Tibial artery (tissue), 4 donors: Measurements from ENCODE around the gene TEX36.
"Not testable (repeated sequence)": the region's sequence is repeated elsewhere in the genome, so short reads cannot be mapped to it uniquely, and the experiment has no call there.

Experiments used
- DNase-seq, 2 donors: peaks; one replicate each; pipeline ENCODE4 v3.0.0-alpha.2; 2019
- H3K27ac ChIP-seq, 2 donors: fragments of 200-600 bp; sonication (generic) in 1 of 2; 1 replicate in 1 of 2; 2 replicates in 1 of 2; pipeline ENCODE4 v1.5.1; 2018 to 2019; ENCODE audit warnings: mild to moderate bottlenecking in 1 of 2
- H3K27me3 ChIP-seq, 2 donors: fragments of 200-600 bp; sonication (generic) in 1 of 2; one replicate each; pipeline versions ENCODE4 v1.5.1 to v1.6.0; 2016 to 2019
- H3K36me3 ChIP-seq, 3 donors: fragments of 200-600 bp; sonication (generic) in 2 of 3; one replicate each; pipeline ENCODE4 v1.5.1; 2016 to 2019; ENCODE audit warnings: mild to moderate bottlenecking in 2 of 3
- H3K4me1 ChIP-seq, 4 donors: fragments of 200-600 bp; sonication (generic) in 2 of 4; 1 replicate in 3 of 4; 2 replicates in 1 of 4; pipeline ENCODE4 v1.5.1; 2016 to 2019
- H3K4me3 ChIP-seq, 2 donors: fragments of 200-600 bp; sonication (generic) in 1 of 2; 1 replicate in 1 of 2; 2 replicates in 1 of 2; pipeline ENCODE4 v1.5.1; 2018 to 2019; ENCODE audit warnings: mild to moderate bottlenecking in 2 of 2
- H3K9me3 ChIP-seq, 3 donors: fragments of 200-600 bp; sonication (generic) in 1 of 3; one replicate each; pipeline ENCODE4 v1.5.1; 2016 to 2019
- intact Hi-C: fragments of 100-400 bp; cut with DNase I; formaldehyde crosslinking; loops from one replicate; pipeline ENCODE4 v1.15.0; 2023; ENCODE audit warnings: low total_unique reads
- TF ChIP-seq, protein P1 (sequence below), 2 experiments: fragments of 200-600 bp in 1 of 2; fragments of 450-650 bp in 1 of 2; IDR thresholded peaks; one replicate each; pipeline ENCODE4 v1.5.1; 2017 to 2019; ENCODE audit warnings: antibody characterized with exemption in 2 of 2, mild to moderate bottlenecking in 1 of 2, moderate library complexity in 1 of 2

Gene TEX36

DNA sequence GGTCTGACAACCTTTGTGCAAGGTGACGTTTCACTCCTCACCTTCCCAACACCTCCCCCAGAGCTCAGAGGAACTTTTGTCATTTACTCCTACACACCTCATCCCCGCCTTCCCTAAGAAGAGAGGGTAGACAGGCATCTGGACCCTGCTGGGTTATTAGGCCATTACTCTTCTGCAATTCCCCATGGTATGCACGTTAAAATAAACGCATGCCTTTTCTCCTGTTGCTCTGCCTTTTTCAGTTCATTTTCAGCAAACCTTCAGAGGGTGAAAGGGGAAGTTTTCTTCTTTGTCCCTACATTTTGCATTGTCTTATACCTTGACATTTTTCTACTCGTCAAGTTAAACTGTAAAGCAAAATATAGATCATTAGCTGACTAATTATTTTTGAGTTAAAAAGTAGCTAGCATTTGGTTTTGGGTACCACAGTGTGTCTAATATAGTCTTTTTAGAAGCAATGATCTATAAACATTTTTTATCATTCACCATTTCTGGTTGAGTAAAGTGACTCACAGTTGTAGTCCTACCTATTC is 26.1 kb upstream of the TEX36 start:
- no peaks in the 10 kb centered on the region for H3K27me3 ChIP-seq
- H3K27ac ChIP-seq = no peak overlapping the region
- TF ChIP-seq, protein P1, sequence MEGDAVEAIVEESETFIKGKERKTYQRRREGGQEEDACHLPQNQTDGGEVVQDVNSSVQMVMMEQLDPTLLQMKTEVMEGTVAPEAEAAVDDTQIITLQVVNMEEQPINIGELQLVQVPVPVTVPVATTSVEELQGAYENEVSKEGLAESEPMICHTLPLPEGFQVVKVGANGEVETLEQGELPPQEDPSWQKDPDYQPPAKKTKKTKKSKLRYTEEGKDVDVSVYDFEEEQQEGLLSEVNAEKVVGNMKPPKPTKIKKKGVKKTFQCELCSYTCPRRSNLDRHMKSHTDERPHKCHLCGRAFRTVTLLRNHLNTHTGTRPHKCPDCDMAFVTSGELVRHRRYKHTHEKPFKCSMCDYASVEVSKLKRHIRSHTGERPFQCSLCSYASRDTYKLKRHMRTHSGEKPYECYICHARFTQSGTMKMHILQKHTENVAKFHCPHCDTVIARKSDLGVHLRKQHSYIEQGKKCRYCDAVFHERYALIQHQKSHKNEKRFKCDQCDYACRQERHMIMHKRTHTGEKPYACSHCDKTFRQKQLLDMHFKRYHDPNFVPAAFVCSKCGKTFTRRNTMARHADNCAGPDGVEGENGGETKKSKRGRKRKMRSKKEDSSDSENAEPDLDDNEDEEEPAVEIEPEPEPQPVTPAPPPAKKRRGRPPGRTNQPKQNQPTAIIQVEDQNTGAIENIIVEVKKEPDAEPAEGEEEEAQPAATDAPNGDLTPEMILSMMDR (IDR thresholded peaks at IDR 0.05) = no peak
- peaks cover 0 to 7% (median 0%) of the 10 kb centered on the region in 3 donors for H3K36me3 ChIP-seq
- intact Hi-C loops = no loop called here
- H3K9me3 ChIP-seq = peaks cover 2 to 19% (median 17%) of the 10 kb centered on the region in 3 donors
- no peak for DNase-seq
- H3K4me1 ChIP-seq = peaks cover 0 to 3% (median 0%) of the 10 kb centered on the region in 4 donors
- no peak overlapping the region for H3K4me3 ChIP-seq

- H3K4me1 ChIP-seq = peaks cover 0 to 3% (median 0%) of the 10 kb centered on the region in 4 donors
- no peak overlapping the region for H3K27ac ChIP-seq
- intact Hi-C loops = no loop called here
- TF ChIP-seq, protein P1 (IDR thresholded peaks at IDR 0.05) = no peak
- DNase-seq = no peak
- H3K4me3 ChIP-seq = no peak overlapping the region
- no peaks in the 10 kb centered on the region for H3K27me3 ChIP-seq
- H3K9me3 ChIP-seq = peaks cover 0 to 10% (median 8%) of the 10 kb centered on the region in 3 donors
- H3K36me3 ChIP-seq = peaks cover 0 to 7% (median 0%) of the 10 kb centered on the region in 3 donors
Observed at GRCh38 chr10:125707541-125708468, 24.8 kb upstream of the TEX36 start.

DNA sequence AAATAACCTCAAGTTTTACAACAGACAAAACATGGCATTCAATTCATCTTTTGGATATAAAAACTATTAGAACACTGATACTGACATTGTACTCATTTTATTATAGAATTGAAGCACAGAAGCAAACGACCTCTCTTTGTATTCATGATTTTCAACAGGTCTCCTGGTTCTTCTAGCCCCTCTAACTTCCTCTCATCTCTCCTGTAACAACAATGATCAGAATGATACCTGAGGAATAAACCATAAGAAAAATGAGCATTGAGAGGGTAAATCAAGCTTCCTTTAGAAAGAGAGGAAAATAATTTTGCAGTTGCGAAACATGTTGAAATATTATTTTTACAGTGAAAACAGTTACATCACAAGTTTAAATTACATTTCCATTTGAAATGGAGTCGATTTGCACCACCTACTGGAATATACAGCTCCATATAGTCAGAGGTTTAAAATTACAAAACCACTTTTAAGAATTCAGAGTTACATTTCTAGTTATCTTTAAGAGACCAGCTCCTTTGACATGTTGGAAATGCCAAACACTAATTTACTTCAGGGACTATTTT is 17.5 kb upstream of the TEX36 start:
- Histone ChIP-seq H3K27ac (no peak overlapping the region), H3K4me1 (no peaks in the 10 kb centered on the region), H3K4me3 (no peak overlapping the region), H3K9me3 (no peaks in the 10 kb centered on the region), H3K27me3 (no peaks in the 10 kb centered on the region), H3K36me3 (no peaks in the 10 kb centered on the region)
- TF ChIP-seq, protein P1 (IDR thresholded peaks at IDR 0.05) = no peak
- no peak for DNase-seq
- intact Hi-C loops = no loop called here

DNA sequence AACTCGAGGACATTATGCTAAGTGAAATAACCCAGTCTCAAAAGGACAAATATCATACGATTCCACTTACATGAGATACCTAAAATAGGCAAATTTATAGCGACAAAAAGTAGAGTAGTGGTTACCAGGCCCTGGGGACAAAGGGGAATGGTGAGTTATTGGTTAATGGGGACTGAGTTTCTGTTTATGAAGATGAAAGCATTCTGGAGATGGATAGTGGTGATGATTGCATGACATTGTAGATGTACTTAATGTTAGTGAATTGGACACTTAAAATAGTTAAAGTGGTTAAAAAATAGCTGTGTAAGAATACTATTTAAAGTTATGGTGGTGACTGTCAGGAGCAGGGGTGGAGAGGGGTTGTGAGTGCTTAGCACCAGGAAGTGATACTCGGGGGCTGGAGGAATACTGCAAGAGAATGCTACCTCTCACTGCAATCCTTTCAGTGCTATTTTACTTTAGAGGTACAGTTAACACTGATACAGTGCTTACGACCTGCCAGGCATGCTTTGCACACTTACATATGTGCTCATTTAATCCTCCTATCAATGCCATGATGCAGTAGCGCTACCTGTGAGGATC is 16.7 kb upstream of the TEX36 start:
- no peak for DNase-seq
- no peaks in the 10 kb centered on the region for H3K27me3 ChIP-seq
- no peaks in the 10 kb centered on the region for H3K4me1 ChIP-seq
- H3K4me3 ChIP-seq = no peak overlapping the region
- H3K36me3 ChIP-seq = no peaks in the 10 kb centered on the region
- TF ChIP-seq, protein P1 (IDR thresholded peaks at IDR 0.05) = no peak
- intact Hi-C loops = no loop called here
- H3K9me3 ChIP-seq = no peaks in the 10 kb centered on the region
- no peak overlapping the region for H3K27ac ChIP-seq

DNA sequence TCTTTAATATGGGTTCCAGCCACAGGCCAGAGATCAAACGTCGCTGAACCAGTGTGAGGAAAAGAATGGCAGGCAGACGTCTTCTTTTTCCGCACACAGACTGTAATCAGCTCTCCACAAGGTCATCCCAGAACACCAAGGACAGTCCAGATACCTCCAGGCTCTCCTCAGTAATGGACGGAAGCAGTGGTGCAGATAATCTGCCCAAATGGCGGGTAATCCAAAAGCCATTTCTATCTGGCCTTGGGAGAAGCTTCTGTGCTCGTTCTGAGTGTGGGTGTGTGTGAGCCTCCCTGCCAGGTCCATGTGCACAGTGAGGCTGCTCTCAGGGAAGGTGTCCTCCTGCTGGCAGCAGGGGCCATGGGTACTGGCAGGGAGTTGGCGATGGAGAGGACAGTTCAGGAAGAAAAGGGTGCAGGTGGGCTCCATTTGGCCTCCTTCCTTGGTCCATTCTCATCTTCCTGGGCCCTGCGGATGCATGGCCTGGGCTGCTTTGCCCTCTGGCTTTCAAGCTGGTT is 15.6 kb upstream of the TEX36 start:
- intact Hi-C loops = no loop called here
- H3K9me3 ChIP-seq = no peaks in the 10 kb centered on the region
- DNase-seq = no peak
- no peak overlapping the region for H3K4me3 ChIP-seq
- no peaks in the 10 kb centered on the region for H3K36me3 ChIP-seq
- H3K27me3 ChIP-seq = no peaks in the 10 kb centered on the region
- no peaks in the 10 kb centered on the region for H3K4me1 ChIP-seq
- TF ChIP-seq, protein P1 (IDR thresholded peaks at IDR 0.05) = no peak
- no peak overlapping the region for H3K27ac ChIP-seq

DNA sequence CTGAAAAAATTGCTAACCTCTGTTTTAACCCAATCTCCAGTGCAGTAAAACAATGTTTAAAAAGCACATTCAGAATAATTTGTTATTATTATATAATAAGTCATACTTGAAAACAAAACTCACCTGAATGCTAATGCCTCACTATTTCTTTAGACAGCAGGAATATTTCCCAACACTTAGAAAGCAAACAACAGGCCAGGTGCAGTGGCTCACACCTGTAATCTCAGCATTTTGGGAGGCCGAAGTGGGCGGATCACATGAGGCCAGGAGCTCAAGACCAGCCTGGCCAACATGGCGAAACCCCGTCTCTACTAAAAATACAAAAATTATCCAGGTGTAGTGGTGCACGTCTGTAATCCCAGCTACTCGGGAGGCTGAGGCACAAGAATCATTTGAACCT is 13.9 kb upstream of the TEX36 start:
- intact Hi-C loops, DNase-seq, H3K4me1 ChIP-seq, H3K27ac ChIP-seq, H3K4me3 ChIP-seq, H3K27me3 ChIP-seq, H3K9me3 ChIP-seq, H3K36me3 ChIP-seq: not testable (repeated sequence)
